ENCODE measurements around the gene CEP44.

DNA sequence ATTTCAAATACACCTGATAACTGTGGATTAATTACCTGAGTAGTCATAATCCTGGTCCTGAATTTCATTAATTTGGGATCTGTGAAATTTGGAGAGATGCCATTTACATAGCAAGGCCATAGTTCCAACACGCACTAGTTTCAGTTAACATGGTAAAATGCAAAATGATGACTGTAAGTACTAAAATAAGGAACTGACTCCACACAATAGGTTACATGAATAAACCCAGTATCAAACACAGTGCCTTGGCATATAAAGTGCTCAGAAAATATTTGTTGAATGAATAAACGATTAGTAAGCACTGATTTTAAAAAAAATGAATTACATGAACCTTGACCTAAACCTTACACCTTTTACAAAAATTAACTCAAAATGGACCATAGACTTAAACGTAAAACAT, 9.3 kb upstream of the CEP44 start:
- no peak for TF ChIP-seq POLR2A (IDR thresholded peaks at IDR 0.05)
- TF ChIP-seq CTCF (IDR thresholded peaks at IDR 0.05 in 4 of 5, conservative IDR thresholded peaks at IDR 0.05 in 1 of 5), result no peak
